RWPE2 (cell line): ENCODE data around the gene PRKAG2.

Source experiments
- ATAC-seq: fragments of 200-7000 bp; cut with Tn5 transposase; 3 replicates; pipeline ENCODE4 v1.9.1; 2021; ENCODE audit warnings: low read depth
- DNase-seq: peaks from one replicate; pipeline ENCODE4 v3.0.0-alpha.2; 2020; ENCODE audit warnings: low spot score
- H3K27ac ChIP-seq: fragments of 450-650 bp; 2 replicates; pipeline ENCODE4 v1.5.1; 2017; ENCODE audit warnings: mild to moderate bottlenecking; ENCODE audit not compliant: poor library complexity, severe bottlenecking
- H3K27me3 ChIP-seq: fragments of 250-450 bp; sonication (Bioruptor Pico); 2 replicates; pipeline ENCODE4 v1.5.1; 2021; ENCODE audit warnings: mild to moderate bottlenecking, moderate library complexity; ENCODE audit not compliant: insufficient read depth, poor library complexity, severe bottlenecking
- H3K36me3 ChIP-seq: fragments of 250-450 bp; sonication (Bioruptor Pico); 2 replicates; pipeline ENCODE4 v1.5.1; 2020; ENCODE audit warnings: low read depth, mild to moderate bottlenecking, moderate library complexity
- H3K4me1 ChIP-seq: fragments of 250-450 bp; sonication (Bioruptor Pico); 2 replicates; pipeline ENCODE4 v1.5.1; 2021; ENCODE audit warnings: mild to moderate bottlenecking, moderate library complexity; ENCODE audit not compliant: insufficient read depth, poor library complexity, severe bottlenecking
- H3K4me3 ChIP-seq: fragments of 250-450 bp; sonication (Bioruptor Pico); 2 replicates; pipeline ENCODE4 v1.5.1; 2021; ENCODE audit warnings: mild to moderate bottlenecking, moderate library complexity; ENCODE audit not compliant: severe bottlenecking
- H3K9me3 ChIP-seq: fragments of 250-450 bp; sonication (Bioruptor Pico); 2 replicates; pipeline ENCODE4 v1.5.1; 2021; ENCODE audit warnings: mild to moderate bottlenecking, moderate library complexity; ENCODE audit not compliant: severe bottlenecking
- TF ChIP-seq, protein P1 (sequence below): fragments of 450-650 bp; IDR thresholded peaks from one replicate; pipeline ENCODE4 v1.5.1; 2017; ENCODE audit warnings: mild to moderate bottlenecking, moderate library complexity; ENCODE audit not compliant: poor library complexity, severe bottlenecking

PRKAG2 gene

GRCh38 chr7:151793531-151793951 is 83.4 kb downstream of the PRKAG2 start:
- H3K27ac ChIP-seq = no peak overlapping the region
- H3K36me3 ChIP-seq = no peaks in the 10 kb centered on the region
- no peak for ATAC-seq
- peaks cover 26% of the 10 kb centered on the region for H3K4me1 ChIP-seq
- no peak overlapping the region for H3K4me3 ChIP-seq
- TF ChIP-seq, protein P1, sequence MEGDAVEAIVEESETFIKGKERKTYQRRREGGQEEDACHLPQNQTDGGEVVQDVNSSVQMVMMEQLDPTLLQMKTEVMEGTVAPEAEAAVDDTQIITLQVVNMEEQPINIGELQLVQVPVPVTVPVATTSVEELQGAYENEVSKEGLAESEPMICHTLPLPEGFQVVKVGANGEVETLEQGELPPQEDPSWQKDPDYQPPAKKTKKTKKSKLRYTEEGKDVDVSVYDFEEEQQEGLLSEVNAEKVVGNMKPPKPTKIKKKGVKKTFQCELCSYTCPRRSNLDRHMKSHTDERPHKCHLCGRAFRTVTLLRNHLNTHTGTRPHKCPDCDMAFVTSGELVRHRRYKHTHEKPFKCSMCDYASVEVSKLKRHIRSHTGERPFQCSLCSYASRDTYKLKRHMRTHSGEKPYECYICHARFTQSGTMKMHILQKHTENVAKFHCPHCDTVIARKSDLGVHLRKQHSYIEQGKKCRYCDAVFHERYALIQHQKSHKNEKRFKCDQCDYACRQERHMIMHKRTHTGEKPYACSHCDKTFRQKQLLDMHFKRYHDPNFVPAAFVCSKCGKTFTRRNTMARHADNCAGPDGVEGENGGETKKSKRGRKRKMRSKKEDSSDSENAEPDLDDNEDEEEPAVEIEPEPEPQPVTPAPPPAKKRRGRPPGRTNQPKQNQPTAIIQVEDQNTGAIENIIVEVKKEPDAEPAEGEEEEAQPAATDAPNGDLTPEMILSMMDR = no peak
- H3K27me3 ChIP-seq = no peaks in the 10 kb centered on the region
- no peaks in the 10 kb centered on the region for H3K9me3 ChIP-seq
- no peak for DNase-seq

DNA sequence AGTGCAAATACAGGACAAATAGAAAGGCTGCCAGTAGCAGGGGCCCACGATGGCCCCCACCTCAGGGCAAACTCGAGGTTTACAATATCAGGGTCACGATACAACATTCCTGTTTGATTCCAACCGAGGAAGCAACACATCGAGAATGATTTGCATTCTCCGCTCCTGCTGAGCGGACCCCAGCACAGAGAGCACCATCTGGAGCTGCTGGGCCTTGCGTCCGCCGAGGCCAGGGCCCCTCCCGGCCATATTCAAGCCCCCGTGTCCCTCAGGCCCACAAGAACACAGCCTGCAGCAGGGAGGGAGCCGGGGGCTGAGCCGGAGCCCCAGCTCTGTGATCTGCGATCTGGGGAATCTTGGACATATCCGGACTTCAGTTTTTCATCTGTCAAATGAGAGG is 84.3 kb downstream of the PRKAG2 start:
- no peak for ATAC-seq
- H3K4me3 ChIP-seq = no peak overlapping the region
- no peak overlapping the region for H3K27ac ChIP-seq
- no peaks in the 10 kb centered on the region for H3K9me3 ChIP-seq
- no peaks in the 10 kb centered on the region for H3K36me3 ChIP-seq
- DNase-seq = no peak
- TF ChIP-seq, protein P1 = no peak
- H3K27me3 ChIP-seq = no peaks in the 10 kb centered on the region
- H3K4me1 ChIP-seq = peaks cover 17% of the 10 kb centered on the region

- DNase-seq (no peak), ATAC-seq (no peak)
- Histone ChIP-seq H3K4me3 (no peak overlapping the region), H3K4me1 (peaks cover 12% of the 10 kb centered on the region), H3K27me3 (no peaks in the 10 kb centered on the region), H3K9me3 (no peaks in the 10 kb centered on the region), H3K36me3 (no peaks in the 10 kb centered on the region), H3K27ac (no peak overlapping the region)
- TF ChIP-seq, protein P1 = no peak
Measured at GRCh38 chr7:151792086-151792485, 84.8 kb downstream of the PRKAG2 start.

GRCh38 chr7:151790830-151791620 is 85.9 kb downstream of the PRKAG2 start:
- no peak for DNase-seq
- H3K27ac ChIP-seq = no peak overlapping the region
- H3K4me3 ChIP-seq = no peak overlapping the region
- ATAC-seq = no peak
- no peaks in the 10 kb centered on the region for H3K27me3 ChIP-seq
- TF ChIP-seq, protein P1 = no peak
- no peaks in the 10 kb centered on the region for H3K36me3 ChIP-seq
- no peaks in the 10 kb centered on the region for H3K9me3 ChIP-seq
- H3K4me1 ChIP-seq = peaks cover 1% of the 10 kb centered on the region

DNA sequence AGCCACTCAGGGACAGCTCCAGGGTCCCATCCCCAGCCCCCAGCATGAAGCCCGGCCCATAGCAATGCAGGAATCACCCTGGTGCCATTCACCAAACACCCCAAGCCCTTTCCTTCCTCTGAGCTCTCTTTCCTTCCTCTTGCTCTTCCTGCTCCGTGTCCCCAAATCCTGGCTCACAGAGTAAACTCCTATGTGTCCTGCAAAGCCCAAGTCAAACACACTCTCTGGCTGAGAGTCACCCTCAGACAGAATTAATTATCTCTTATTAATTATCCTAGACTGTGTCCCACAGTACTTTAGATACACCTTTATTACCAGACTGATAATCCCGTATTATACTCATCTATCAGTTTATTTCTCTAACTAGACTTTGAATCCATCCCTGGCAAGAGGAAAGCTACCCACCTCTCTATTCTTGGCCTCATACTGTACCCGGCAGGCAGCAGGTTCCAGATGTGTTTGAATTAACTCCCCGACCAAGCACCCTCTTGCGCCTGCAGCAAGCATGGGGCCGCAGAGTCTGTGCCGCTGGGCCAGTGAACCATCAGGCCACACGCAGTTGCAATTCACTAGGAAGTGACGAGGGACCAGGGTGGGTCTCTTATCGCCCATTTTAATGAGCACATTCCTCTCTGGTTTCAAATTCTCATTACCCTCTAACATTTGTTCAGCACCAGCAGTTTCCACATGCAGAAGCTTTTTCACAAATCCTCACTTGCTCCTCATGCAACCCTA is 86.7 kb downstream of the PRKAG2 start:
- no peaks in the 10 kb centered on the region for H3K9me3 ChIP-seq
- DNase-seq = no peak
- TF ChIP-seq, protein P1 = no peak

More for the DNA sequence above, 86.7 kb downstream of the PRKAG2 start:
- no peak overlapping the region for H3K4me3 ChIP-seq
- H3K36me3 ChIP-seq = no peaks in the 10 kb centered on the region
- H3K27me3 ChIP-seq = no peaks in the 10 kb centered on the region
- ATAC-seq = no peak
- no peak overlapping the region for H3K27ac ChIP-seq
- H3K4me1 ChIP-seq = no peaks in the 10 kb centered on the region
